ENCODE measurements around the gene ZNF639.
"Not testable (repeated sequence)": the region's sequence is repeated elsewhere in the genome, so short reads cannot be mapped to it uniquely, and the experiment has no call there.

Gene ZNF639

GRCh38 chr3:179322286-179323196 lies at the start of gene ZNF639:
Gene ZNF639, plus strand, starts transcription at chr3:179323031. Its CDS starts 5,263 bp downstream, at chr3:179328294.
- peak; percentile 74 for DNase-seq

- DNase-seq: not testable (repeated sequence)
Observed at GRCh38 chr3:179274434-179274833, 48.4 kb upstream of the ZNF639 start.

GRCh38 chr3:179276001-179276400 lies 46.8 kb upstream of the ZNF639 start:
- DNase-seq: no peak

- no peak for DNase-seq
Observed at GRCh38 chr3:179276743-179277142, 46.1 kb upstream of the ZNF639 start.

- no peak for DNase-seq
Observed at GRCh38 chr3:179278151-179278550, 44.7 kb upstream of the ZNF639 start.

- DNase-seq: no peak
Observed at GRCh38 chr3:179278932-179279693, 43.7 kb upstream of the ZNF639 start.

- DNase-seq: no peak
Observed at GRCh38 chr3:179279837-179280236, 43.0 kb upstream of the ZNF639 start.

- DNase-seq: no peak
Observed at GRCh38 chr3:179281825-179282224, 41.0 kb upstream of the ZNF639 start.

- no peak for DNase-seq
Observed at GRCh38 chr3:179286331-179286730, 36.5 kb upstream of the ZNF639 start.

GRCh38 chr3:179288845-179289244 lies 34.0 kb upstream of the ZNF639 start:
- no peak for DNase-seq

GRCh38 chr3:179289295-179289694 lies 33.5 kb upstream of the ZNF639 start:
- no peak for DNase-seq

- no peak for DNase-seq
Observed at GRCh38 chr3:179292450-179292849, 30.4 kb upstream of the ZNF639 start.

GRCh38 chr3:179297971-179298725 lies 24.7 kb upstream of the ZNF639 start:
- DNase-seq: no peak

- no peak for DNase-seq
Observed at GRCh38 chr3:179299316-179299715, 23.5 kb upstream of the ZNF639 start.

GRCh38 chr3:179299999-179300613 lies 22.7 kb upstream of the ZNF639 start:
- DNase-seq: no peak

GRCh38 chr3:179301645-179302044 lies 21.2 kb upstream of the ZNF639 start:
- DNase-seq: no peak

GRCh38 chr3:179302111-179302510 lies 20.7 kb upstream of the ZNF639 start:
- no peak for DNase-seq

- DNase-seq: no peak
Observed at GRCh38 chr3:179304605-179305004, 18.2 kb upstream of the ZNF639 start.

- not testable (repeated sequence) for DNase-seq
Observed at GRCh38 chr3:179307362-179307761, 15.5 kb upstream of the ZNF639 start.

- DNase-seq: no peak
Observed at GRCh38 chr3:179308001-179308400, 14.8 kb upstream of the ZNF639 start.

GRCh38 chr3:179309225-179310078 lies 13.4 kb upstream of the ZNF639 start:
- DNase-seq: no peak

- DNase-seq: no peak
Observed at GRCh38 chr3:179318876-179319275, 4.0 kb upstream of the ZNF639 start.

Data from SHP77 treated with DMSO at 0.1 percent for 48 hours (cell line).